ENCODE data around the gene CD58.
"Not testable (repeated sequence)": the region's sequence is repeated elsewhere in the genome, so short reads cannot be mapped to it uniquely, and the experiment has no call there.

CD58 gene

DNA sequence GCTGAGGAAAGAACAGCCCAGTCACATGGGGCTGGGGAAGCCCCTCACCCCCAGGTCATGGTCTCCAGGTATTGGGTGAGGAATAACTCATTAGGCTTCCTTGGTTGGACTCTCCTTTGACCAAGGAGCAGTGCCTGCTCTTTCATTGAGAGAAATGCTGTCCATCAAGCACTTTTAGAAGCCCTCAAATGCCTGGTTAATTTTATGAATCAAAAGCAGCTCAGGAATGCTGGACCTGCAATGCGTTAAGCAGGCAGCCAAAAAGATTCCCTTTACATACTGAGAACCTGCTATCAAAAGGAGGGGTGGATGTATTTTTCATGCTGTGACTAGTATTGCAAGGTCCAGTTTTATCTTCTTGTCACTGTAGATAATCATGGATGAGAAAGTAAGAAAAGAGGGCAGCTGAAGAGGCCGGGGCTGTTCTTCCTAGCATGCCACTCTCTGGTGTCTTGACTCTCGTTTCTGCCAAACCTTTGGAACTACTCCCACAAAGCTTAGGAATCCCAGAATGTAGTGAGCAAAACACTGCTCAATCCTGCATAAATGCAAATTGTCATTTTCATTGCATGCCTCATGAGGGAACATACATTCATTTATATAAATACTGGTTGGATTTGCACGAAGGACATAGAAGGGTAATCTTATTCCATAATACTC lies 2.1 kb upstream of the CD58 start:
- Histone ChIP-seq H3K27ac (no peak overlapping the region), H3K4me3 (no peak overlapping the region)

DNA sequence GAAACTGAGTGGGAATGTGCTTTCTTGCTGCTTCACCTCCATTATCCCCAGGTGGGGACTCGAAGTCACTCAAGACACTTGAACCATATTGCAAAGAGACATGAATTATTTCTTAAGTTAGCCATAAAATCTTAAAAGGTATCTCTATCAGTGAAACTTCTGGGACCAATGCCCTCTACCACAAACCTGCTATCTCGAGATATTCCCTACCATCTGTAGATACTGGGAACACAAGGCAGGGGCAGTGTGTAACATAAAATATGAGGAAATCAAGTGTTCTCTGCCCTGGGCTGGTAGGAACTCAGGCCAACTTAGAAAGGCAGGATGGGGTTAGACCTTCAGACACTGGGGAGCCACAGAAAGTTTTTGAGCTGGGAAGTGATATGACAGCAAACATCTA lies 1.3 kb upstream of the CD58 start:
- Histone ChIP-seq H3K27ac (peak overlapping the region in 2 of 21 experiments; percentile 98 to 100), H3K4me3 (no peak overlapping the region)

DNA sequence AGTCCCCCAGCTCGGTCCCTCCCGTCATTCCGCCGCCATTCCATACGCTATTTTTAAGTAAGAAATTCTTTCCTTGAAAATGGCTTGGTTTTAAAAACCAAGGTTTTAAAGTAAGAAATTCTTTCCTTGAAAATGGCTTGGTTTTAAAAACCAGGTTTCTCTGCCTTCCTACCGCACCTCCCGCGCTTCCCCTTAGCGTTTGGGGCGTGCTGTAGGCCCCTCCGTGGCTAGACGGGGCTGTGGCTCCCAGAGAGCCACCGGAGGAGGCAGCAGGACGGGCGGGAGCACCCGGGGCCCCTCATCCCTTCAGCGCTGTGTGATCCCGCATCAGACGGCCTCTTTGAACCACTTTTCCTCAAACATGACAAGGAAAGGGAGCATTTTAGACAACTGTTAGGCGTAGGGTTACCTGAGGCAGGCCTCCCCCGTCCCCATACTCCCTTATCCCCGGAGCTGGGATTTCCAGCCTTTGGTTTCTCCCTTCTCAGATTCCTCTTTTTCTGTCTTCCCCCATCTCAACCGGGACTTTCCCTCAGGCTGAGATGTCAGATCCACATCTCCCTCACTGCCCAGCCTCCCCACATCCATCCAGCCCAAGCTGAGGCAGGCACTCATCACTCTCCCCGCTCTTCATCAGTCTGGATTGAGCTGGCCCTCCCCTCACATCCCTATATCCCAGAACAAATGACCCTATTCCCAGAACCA lies 541 bp upstream of the CD58 start:
- peak overlapping the region; percentile 25 to 100 (median 97) for H3K27ac ChIP-seq

DNA sequence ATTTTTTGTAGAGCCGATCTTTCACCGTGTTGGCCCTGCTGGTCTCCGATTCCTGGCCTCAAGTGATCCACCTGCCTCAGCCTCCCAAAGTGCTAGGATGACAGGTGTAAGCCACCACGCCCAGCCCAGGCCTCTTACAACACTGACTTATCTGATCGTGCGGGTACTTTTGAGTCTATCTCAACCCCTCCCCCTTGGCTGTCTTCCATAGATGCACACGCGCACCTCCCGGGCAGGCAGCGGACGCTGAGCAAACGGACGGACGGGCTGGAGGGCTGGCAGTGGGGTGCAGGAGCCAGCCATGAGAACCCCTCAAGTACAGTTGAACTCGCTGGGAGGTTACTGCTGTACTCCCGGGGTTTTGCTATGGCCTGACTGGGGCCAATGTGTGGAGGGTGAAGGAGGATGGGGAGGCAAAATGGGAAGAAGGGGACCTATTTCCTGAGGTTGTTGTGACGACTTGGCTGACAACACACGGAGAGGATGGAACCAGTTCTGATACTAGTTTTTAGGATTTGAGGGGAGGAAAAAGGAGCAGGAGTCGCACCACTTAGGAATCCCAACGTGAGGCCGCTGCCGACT lies 959 bp downstream of the CD58 start:
- Histone ChIP-seq H3K4me3 (peak overlapping the region; percentile 69 to 94 (median 80)), H3K27ac (peak overlapping the region in 20 of 21 experiments; percentile 88 to 100 (median 98))

More for the DNA sequence above, 541 bp upstream of the CD58 start:
- H3K4me3 ChIP-seq, result peak overlapping the region; percentile 69 to 94 (median 80)

DNA sequence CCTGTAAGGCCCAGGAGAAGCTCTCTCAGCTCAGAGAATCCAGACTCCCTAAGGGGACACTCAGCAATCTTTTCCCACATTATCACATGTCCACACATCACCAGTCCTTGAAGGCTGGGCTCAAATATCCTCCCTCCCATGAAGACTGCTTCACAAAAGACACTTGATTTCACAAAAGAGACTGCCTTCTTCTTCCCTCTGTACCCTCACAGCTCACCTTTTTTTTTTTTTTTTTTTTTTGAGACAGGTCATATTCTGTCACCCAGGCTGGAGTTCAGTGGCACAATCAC lies 1.5 kb downstream of the CD58 start:
- Histone ChIP-seq H3K4me3 (peak overlapping the region in 6 of 7 experiments; percentile 69 to 93 (median 78)), H3K27ac (peak overlapping the region in 8 of 21 experiments; percentile 45 to 100 (median 98))

DNA sequence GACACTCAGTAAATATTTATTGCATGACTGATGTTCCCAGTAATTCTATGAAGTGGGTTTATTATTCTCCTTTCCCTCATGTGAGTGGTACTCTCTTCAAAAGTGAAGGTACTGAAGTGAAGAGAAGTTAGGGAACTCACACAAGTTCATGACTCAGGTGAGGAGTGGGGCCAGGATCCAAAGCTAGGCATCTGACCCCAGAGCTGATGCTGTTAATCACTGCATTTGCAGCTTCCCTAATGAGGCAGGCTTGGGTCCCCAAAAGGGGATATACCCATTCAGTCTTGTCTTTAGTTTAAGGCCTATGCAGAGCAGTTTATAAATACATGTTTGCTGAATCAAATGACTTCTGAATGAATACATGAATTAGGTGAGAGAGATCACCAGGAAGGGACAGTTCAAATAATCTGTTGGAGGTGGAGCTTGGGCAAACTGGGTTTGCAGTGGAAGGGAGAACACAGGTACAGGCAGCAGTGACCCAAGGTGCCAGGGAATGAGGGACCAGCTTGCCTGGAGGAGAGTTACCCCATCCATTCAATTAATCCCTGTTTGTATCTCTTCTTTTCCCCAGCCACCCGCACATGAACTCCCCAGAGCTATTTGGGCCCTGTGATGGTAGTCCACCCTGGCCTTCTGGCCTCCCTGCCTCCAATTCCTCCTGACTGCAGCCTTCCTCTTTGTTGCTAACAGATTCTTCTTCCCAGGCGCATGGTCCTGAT lies 2.0 kb downstream of the CD58 start:
- H3K27ac ChIP-seq, result peak overlapping the region in 7 of 21 experiments; percentile 45 to 100 (median 98)
- H3K4me3 ChIP-seq, result peak overlapping the region in 4 of 7 experiments; percentile 75 to 93 (median 85)

DNA sequence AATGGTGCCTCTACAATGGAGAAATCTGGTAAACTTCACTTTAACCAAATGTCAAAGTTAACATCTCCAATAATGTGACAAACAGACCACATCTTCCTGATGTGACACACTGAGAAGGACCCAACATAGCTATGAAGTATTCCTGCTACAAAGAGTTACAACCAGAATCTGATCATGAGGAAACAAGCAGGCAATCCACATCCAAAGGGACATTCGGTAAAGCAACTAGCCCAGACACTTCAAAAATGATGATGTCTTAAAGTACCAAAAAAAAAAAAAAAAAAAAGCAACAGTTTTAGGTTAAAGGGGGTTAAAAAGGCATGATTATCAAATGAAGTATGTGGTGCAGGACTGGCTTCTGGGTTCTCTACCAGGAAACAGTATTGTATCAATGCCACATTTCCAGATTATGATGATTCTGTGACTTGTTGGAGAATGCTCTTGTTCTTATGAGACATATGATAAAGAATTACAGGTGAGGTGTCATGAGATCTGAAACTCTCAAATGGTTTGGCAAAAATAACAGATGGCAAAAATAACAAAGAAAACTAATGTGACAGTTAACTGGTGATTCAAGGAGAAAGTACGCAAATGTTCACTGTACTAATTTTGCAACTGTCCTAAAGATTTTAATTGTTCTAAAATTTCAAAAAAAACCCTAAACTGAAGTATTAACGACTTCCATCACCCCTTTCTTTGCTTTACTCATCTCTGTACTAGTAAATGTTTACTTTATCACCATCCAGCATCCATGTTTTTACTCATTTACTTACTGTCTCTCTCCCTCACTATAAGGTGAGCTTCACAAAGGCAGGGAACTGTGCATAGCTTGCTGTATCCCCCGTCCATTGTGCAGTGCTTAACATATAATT lies 2.8 kb downstream of the CD58 start:
- Histone ChIP-seq H3K27ac (peak overlapping the region in 3 of 21 experiments; percentile 11 to 100 (median 98)), H3K4me3 (no peak overlapping the region)

DNA sequence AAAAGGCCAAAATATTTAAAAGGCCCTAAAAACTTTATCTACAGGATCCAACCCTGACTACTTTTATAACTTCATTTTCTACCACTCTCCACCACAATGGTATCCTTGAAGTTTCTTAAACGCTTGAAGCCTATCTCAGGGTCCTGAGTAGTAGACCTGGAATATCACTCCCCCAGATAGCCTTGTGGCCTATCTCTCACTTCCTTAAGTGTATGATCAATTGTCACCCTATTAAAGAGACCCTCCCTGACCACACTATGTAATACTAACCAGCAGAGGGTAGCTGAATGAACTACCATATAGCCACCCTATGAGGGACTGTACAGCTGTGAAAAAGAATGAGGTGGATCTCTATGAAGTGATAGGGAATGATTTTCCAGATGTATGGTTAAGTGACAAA lies 5.6 kb downstream of the CD58 start:
- Histone ChIP-seq H3K4me3 (no peak overlapping the region), H3K27ac (no peak overlapping the region)

DNA sequence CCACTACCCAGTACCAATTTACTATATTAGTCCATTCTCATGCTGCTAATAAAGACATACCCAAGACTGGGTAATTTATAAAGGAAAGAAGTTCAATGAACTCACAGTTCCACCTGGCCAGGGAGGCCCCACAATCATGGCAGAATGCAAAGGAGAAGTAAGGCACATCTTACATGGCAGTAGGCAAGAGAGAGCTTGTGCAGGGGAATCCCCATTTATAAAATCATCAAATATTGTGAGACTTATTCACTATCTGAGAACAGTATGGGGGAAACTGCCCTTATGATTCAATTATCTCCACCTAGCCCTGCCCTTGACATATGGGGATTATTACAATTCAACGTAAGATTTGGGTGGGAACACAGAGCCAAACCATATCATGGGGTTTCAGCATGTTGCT lies 6.4 kb downstream of the CD58 start:
- Histone ChIP-seq H3K4me3 (no peak overlapping the region), H3K27ac (no peak overlapping the region)

DNA sequence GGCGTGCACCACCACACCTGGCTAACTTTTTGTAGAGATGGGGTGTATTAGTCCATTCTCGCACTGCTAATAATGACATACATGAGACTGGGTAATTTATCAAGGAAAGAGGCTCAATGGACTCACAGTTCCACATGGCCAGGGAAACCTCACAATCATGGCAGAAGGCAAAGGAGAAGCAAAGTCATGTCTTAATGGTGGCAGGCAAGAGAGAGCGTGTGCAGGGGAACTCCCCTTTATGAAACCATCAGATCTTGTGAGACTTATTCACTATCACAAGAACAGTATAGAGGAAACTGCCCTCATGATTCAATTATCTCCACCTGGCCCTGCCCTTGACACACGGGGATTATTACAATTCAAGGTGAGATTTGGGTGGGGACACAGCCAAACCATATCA lies 8.4 kb downstream of the CD58 start:
- H3K27ac ChIP-seq, H3K4me3 ChIP-seq: not testable (repeated sequence)

DNA sequence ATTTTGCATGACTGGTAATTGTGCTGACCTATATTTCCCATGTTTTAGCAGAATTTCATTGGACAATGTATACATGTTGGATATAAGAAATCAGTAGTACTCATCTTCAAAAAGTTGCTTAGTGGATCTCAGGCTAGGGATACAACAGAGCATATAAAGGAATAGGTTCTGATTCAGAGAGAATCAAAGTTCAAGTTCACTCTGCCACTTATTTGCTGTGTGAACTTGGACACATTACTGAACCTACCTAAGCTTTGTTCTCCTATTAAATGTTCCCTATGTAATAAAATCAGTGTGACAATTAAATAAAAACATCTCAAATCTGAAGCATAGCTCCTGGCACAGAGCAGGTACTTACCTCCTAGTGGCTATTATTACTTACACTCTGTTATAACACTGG lies 9.3 kb downstream of the CD58 start:
- H3K27ac ChIP-seq, result no peak overlapping the region
- H3K4me3 ChIP-seq, result no peak overlapping the region

DNA sequence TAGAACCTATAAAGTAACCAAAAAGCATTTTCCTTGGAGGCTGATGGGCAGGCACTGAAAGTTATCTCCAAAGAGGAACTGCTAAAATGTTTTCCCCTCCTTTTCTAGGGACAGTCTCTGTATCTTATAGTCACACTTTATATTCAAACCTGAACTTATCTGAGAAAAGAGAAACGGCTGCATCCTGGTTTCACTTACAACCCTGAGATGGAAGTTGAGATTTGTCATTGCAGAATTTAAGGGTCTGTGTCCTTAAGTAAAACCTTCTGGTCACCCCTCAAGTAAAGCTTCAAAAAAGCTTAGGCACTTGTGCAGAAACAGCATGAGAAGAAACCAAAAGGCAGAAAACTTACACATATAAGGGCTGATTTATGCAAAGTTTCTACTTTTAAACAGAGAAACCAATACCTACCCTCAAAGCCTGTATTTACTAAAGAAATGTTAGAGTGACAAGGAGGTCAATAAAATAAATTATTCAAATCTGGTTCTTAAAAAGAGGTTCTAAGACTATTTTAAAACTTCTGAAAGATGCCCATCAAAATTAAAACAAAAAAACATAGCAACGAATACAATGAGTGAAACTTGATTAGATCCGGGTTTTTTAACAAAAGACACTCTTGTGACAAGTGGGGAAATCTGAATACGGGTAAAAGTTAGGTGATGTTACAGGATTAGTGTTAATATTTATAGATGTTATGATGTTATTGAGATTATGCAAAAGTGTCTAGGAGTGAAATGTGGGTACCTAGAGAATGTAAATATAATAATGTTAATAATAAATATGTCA lies 9.9 kb downstream of the CD58 start:
- Histone ChIP-seq H3K27ac (peak overlapping the region in 3 of 21 experiments; percentile 27 to 47 (median 30)), H3K4me3 (no peak overlapping the region)

DNA sequence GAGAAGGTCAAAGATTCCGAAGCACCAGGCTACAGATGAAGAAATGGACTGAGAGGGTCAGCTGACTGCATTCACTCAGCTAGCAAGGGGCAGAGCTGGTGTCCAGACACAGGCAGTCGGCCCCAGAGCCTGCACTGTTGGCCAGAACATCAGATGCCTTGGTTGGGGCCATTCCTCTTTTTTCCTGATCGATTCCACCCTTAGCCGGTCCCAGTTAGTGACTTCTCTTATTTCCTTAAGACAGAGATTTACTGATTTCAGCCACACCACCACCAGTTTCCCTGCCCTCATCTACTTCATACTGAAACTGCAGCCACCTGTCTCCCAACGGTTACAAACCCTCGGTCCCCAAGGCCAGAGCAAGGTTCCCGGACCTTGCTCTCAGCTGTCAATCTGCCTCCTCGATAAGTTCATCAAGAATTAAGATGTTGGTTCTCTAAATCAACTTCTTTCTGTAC lies 11.5 kb downstream of the CD58 start:
- peak overlapping the region in 4 of 21 experiments; percentile 12 to 78 (median 20) for H3K27ac ChIP-seq
- no peak overlapping the region for H3K4me3 ChIP-seq

DNA sequence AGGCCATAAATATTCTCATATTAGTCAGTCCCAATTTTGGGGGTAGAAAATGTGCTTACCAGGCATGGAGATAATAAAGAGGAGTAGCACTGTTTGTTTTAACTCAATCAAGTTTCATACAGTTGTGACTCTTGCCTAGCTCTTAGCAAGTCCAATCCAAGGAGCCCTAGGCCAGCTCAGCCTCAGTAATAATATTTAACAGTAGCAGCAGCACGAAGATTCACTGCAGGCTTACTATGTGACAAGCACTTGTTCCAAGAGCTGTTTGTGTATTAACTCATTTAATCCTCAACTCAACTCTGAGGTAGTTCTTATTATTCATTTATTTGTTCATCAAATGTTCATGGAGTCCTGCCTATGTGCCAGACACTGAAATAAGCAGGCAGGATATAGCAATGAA lies 12.3 kb downstream of the CD58 start:
- H3K27ac ChIP-seq, result peak overlapping the region in 2 of 21 experiments; percentile 55 to 78
- H3K4me3 ChIP-seq, result no peak overlapping the region

DNA sequence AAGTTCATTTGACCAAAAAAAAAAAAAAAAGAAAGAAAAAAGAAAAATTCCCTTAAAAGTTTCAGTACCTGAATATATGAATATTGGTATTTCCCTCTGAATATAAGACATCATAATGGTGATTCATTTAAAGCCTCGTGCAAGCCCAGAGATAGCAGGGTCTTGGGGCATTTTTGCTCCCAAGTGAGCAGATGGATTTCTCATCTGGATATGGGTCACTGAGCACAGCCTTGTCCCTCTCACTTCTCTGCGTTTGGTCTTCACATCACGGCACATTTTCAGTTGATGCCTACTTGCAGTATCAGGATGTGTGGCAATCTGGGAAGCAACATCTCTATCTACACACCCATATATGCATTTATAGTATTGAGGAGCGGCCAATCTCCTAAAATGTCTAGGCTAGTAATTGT lies 12.7 kb downstream of the CD58 start:
- H3K27ac ChIP-seq, result peak overlapping the region in 2 of 21 experiments; percentile 55 to 78
- H3K4me3 ChIP-seq, result no peak overlapping the region

DNA sequence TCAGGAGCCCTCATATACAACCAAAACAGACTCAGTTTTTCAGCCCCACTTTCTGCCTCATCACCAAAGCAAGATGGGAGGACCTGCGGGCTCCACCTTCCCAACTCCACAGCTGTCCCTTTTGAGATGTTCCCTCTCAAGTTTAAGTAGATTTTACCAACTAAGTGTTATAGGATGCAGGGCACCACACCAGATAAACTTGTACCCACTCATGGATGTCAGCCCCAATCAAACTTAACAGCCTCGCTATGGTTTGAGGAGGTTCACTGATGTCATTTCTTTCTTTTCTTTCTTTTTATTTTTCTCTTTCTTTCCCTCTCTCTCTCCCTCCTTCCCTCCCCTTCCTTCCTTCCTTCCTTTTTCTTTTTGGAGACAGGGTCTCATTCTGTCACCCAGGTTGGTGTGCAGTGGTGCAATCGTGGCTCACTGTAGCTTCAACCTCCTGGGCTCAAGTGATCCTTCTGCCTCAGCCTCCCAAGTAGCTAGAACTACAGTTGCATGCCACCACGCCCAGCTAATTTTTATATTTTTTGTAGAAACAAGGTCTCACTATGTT lies 13.4 kb downstream of the CD58 start:
- H3K27ac ChIP-seq, result peak overlapping the region in 17 of 21 experiments; percentile 36 to 83 (median 68)
- no peak overlapping the region for H3K4me3 ChIP-seq

DNA sequence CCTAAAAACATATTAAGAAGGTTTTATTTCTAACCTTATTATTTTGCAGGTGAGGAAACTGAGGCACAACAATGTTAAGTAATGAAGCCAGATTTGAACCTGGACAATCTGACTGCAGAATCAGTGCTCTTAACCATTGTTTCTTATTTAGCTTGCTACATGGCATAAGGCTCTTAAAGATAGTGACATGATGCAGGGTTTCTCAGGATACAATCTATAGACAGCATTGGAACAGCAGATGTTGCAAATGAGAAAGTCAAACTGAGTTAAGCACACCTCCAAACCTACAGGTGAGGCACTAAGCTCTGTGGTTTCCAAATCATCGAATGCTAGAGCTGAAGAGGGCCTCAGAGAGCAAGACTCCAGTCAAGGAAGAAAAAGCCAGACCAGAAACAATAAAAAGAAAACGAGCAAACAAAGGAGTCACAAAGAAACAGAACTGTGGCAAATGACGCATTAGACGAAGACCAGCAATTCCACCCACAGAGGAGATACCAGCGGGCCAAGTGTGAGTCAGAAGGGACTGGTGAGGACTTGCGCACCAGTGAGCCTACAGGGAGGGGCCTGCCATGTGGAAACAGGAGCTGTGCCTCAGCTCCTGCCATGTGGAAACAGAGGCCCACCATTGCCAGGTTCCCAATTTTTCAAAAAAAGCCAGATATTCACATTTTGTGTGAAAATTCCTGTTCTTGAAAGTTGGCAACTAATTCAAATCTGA lies 14.4 kb downstream of the CD58 start:
- Histone ChIP-seq H3K27ac (peak overlapping the region in 18 of 21 experiments; percentile 44 to 83 (median 66)), H3K4me3 (no peak overlapping the region)

DNA sequence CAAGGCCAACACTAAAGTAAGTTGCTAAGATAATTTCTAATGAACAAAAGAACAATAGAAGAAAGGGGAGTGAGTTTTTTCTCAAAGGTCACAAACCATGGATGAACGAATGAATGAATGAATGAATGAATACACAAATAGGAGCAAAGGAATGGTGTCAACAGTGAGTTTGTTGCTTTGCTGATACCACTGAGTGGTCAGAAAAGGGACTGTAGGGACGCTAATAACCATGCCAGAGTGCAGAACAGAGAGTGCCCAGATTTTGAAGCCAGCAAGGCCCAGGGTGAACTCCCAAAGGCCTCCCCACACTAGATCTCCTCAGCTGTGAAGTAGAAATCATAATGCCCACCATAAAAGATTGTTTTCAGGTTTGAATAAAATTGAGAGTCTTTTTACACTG lies 15.9 kb downstream of the CD58 start:
- Histone ChIP-seq H3K4me3 (no peak overlapping the region), H3K27ac (peak overlapping the region in 5 of 21 experiments; percentile 6 to 78 (median 27))
